ENCODE results near the gene TUFT1.

GRCh38 chr1:151545542-151545941, 5.4 kb downstream of the TUFT1 start:
- TF ChIP-seq CTCF (IDR thresholded peaks at IDR 0.05; ENCODE audit: insufficient read depth, low read length) (no peak), REST (IDR thresholded peaks at IDR 0.05; ENCODE audit: insufficient replicate concordance, low read depth) (no peak), SPI1 (IDR thresholded peaks at IDR 0.05; ENCODE audit: borderline replicate concordance, low read depth) (no peak), POLR2AphosphoS5 (IDR thresholded peaks at IDR 0.05; ENCODE audit: low read depth) (no peak), GABPA (IDR thresholded peaks at IDR 0.05; ENCODE audit: low read depth) (no peak)

All from HL-60 (cell line).